Measurements from ENCODE around the gene EIF5B.

Gene EIF5B

DNA sequence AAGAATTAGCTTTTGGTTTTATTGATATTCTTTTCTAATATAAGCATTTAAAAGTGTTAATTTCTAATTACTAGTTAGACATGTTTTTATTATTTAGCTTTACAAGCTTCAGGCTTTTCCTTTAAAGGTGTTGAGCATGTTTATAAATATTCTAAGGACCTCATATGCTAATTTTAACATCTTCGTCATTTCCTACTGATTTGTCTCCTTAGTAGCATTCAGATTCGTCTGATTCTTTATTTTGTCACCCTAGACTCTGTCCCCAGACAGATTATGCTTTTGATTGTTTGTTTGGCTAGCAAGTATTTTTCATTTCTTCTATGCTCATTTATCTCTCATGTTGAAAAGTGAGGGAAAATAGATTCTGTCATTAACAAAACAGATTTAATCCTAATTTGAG lies 51.7 kb downstream of the EIF5B start:
- TF ChIP-seq YY1 (IDR thresholded peaks at IDR 0.05; ENCODE audit: insufficient read depth, insufficient read length), result no peak
- TF ChIP-seq ZNF274 (IDR thresholded peaks at IDR 0.05; ENCODE audit: low read depth, low read length), result no peak
- no peak for TF ChIP-seq SUZ12 (IDR thresholded peaks at IDR 0.05; ENCODE audit: extremely low read depth, insufficient read depth, insufficient read length)
- H3K9me3 ChIP-seq (ENCODE audit: insufficient read depth, low read length), result no peaks in the 10 kb centered on the region
- no peak overlapping the region for H3K4me3 ChIP-seq (ENCODE audit: insufficient read length, low read depth)
- peaks cover 65% of the 10 kb centered on the region for H3K36me3 ChIP-seq (ENCODE audit: insufficient read depth, insufficient read length, low read length)
- no peaks in the 10 kb centered on the region for H3K27me3 ChIP-seq (ENCODE audit: insufficient read depth, insufficient read length)
- H3K4me1 ChIP-seq (ENCODE audit: insufficient read depth, insufficient read length), result no peaks in the 10 kb centered on the region
- no peak for DNase-seq (ENCODE audit: low read depth, low spot score)
- no peak overlapping the region for H3K9ac ChIP-seq (ENCODE audit: insufficient read length, low read depth)

DNA sequence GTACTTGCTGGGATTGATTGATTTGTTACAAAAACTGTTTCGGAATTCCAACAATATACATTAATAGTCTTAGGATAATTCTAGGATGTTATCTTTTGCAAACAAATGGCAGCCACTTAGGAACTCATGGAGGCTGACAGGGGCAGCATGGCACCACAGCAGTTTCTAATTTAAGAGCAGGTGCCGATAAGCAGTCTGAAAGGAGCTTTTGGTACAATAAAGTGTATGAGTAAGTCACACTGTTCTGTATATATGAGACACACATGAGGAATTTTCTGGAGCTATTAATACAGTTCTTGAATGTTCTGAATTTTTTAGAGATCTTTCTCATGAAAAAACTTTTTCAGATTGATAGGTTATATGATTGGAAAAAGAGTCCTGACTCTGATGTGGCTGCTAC lies 52.2 kb downstream of the EIF5B start:
- TF ChIP-seq SUZ12 (IDR thresholded peaks at IDR 0.05; ENCODE audit: extremely low read depth, insufficient read depth, insufficient read length) (no peak), YY1 (IDR thresholded peaks at IDR 0.05; ENCODE audit: insufficient read depth, insufficient read length) (no peak), ZNF274 (IDR thresholded peaks at IDR 0.05; ENCODE audit: low read depth, low read length) (no peak)
- H3K27me3 ChIP-seq (ENCODE audit: insufficient read depth, insufficient read length), result no peaks in the 10 kb centered on the region
- H3K4me3 ChIP-seq (ENCODE audit: insufficient read length, low read depth), result no peak overlapping the region
- no peaks in the 10 kb centered on the region for H3K4me1 ChIP-seq (ENCODE audit: insufficient read depth, insufficient read length)
- H3K9me3 ChIP-seq (ENCODE audit: insufficient read depth, low read length), result no peaks in the 10 kb centered on the region
- H3K36me3 ChIP-seq (ENCODE audit: insufficient read depth, insufficient read length, low read length), result peaks cover 66% of the 10 kb centered on the region
- H3K9ac ChIP-seq (ENCODE audit: insufficient read length, low read depth), result no peak overlapping the region
- no peak for DNase-seq (ENCODE audit: low read depth, low spot score)

DNA sequence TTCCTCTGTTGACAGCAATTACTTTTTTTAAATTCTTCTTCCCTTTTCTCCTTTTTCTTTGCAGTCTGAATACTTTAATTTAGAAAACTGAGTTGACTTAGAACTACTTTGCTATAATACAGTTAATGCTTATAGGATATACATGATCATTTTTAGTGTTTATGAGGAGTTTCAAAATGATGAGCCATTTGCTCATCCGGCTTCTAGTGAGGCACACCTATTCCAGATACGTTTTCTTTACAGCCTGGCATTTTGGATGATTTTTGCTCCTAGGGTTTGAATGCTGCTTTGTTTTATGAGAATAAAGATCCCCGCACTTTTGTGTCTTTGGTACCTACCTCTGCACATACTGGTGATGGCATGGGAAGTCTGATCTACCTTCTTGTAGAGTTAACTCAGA lies 52.8 kb downstream of the EIF5B start:
- no peak for TF ChIP-seq YY1 (IDR thresholded peaks at IDR 0.05; ENCODE audit: insufficient read depth, insufficient read length)
- no peak for TF ChIP-seq ZNF274 (IDR thresholded peaks at IDR 0.05; ENCODE audit: low read depth, low read length)
- no peak for TF ChIP-seq SUZ12 (IDR thresholded peaks at IDR 0.05; ENCODE audit: extremely low read depth, insufficient read depth, insufficient read length)

DNA sequence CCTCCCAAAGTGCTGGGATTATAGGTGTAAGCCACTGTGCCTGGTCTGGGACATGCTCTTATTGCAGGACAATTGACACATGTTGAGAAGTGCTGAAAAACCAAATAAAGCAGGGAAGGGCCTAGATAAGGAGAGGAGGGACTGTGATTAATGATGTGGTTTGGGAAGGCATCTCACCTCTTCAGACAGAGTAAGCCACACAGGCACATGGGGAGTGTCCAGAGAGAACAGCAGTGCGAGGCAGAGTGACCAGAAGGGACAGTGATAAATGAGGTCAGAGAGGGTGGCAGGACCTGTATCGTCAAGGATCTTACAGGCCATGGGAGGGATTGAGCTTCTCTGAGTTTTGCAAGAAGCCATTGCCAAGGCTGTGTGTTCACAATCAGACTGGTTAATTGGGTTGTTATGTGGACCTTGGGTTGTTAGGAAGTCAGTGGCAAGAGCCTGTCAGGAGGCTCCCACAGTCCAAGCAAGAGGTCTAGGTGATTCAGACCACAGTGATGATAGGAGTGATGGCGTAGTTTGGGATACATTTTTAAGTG lies 58.5 kb downstream of the EIF5B start:
- Histone ChIP-seq H3K4me3 (ENCODE audit: insufficient read length, low read depth) (no peak overlapping the region), H3K4me1 (ENCODE audit: insufficient read depth, insufficient read length) (no peaks in the 10 kb centered on the region), H3K9me3 (ENCODE audit: insufficient read depth, low read length) (no peaks in the 10 kb centered on the region), H3K36me3 (ENCODE audit: insufficient read depth, insufficient read length, low read length) (peaks cover 100% of the 10 kb centered on the region), H3K27me3 (ENCODE audit: insufficient read depth, insufficient read length) (no peaks in the 10 kb centered on the region), H3K9ac (ENCODE audit: insufficient read length, low read depth) (no peak overlapping the region)
- TF ChIP-seq YY1 (IDR thresholded peaks at IDR 0.05; ENCODE audit: insufficient read depth, insufficient read length) (no peak), ZNF274 (IDR thresholded peaks at IDR 0.05; ENCODE audit: low read depth, low read length) (no peak), SUZ12 (IDR thresholded peaks at IDR 0.05; ENCODE audit: extremely low read depth, insufficient read depth, insufficient read length) (no peak)
- DNase-seq (ENCODE audit: low read depth, low spot score), result no peak

More for the DNA sequence above, 52.8 kb downstream of the EIF5B start:
- H3K9me3 ChIP-seq (ENCODE audit: insufficient read depth, low read length), result no peaks in the 10 kb centered on the region
- H3K36me3 ChIP-seq (ENCODE audit: insufficient read depth, insufficient read length, low read length), result peaks cover 68% of the 10 kb centered on the region
- no peak overlapping the region for H3K4me3 ChIP-seq (ENCODE audit: insufficient read length, low read depth)
- H3K9ac ChIP-seq (ENCODE audit: insufficient read length, low read depth), result no peak overlapping the region
- no peaks in the 10 kb centered on the region for H3K27me3 ChIP-seq (ENCODE audit: insufficient read depth, insufficient read length)
- DNase-seq (ENCODE audit: low read depth, low spot score), result no peak
- no peaks in the 10 kb centered on the region for H3K4me1 ChIP-seq (ENCODE audit: insufficient read depth, insufficient read length)

- TF ChIP-seq ZNF274 (IDR thresholded peaks at IDR 0.05; ENCODE audit: low read depth, low read length) (no peak), YY1 (IDR thresholded peaks at IDR 0.05; ENCODE audit: insufficient read depth, insufficient read length) (no peak), SUZ12 (IDR thresholded peaks at IDR 0.05; ENCODE audit: extremely low read depth, insufficient read depth, insufficient read length) (no peak)
- Histone ChIP-seq H3K9ac (ENCODE audit: insufficient read length, low read depth) (no peak overlapping the region), H3K9me3 (ENCODE audit: insufficient read depth, low read length) (no peaks in the 10 kb centered on the region), H3K4me3 (ENCODE audit: insufficient read length, low read depth) (no peak overlapping the region), H3K36me3 (ENCODE audit: insufficient read depth, insufficient read length, low read length) (peaks cover 94% of the 10 kb centered on the region), H3K27me3 (ENCODE audit: insufficient read depth, insufficient read length) (no peaks in the 10 kb centered on the region), H3K4me1 (ENCODE audit: insufficient read depth, insufficient read length) (no peaks in the 10 kb centered on the region)
- DNase-seq (ENCODE audit: low read depth, low spot score), result no peak
These were observed 60.2 kb downstream of the EIF5B start for GRCh38 chr2:99397266-99397920.

- Histone ChIP-seq H3K9me3 (ENCODE audit: insufficient read depth, low read length) (no peaks in the 10 kb centered on the region), H3K9ac (ENCODE audit: insufficient read length, low read depth) (no peak overlapping the region), H3K4me3 (ENCODE audit: insufficient read length, low read depth) (no peak overlapping the region), H3K27me3 (ENCODE audit: insufficient read depth, insufficient read length) (no peaks in the 10 kb centered on the region), H3K4me1 (ENCODE audit: insufficient read depth, insufficient read length) (no peaks in the 10 kb centered on the region), H3K36me3 (ENCODE audit: insufficient read depth, insufficient read length, low read length) (peaks cover 94% of the 10 kb centered on the region)
- no peak for TF ChIP-seq SUZ12 (IDR thresholded peaks at IDR 0.05; ENCODE audit: extremely low read depth, insufficient read depth, insufficient read length)
- no peak for TF ChIP-seq YY1 (IDR thresholded peaks at IDR 0.05; ENCODE audit: insufficient read depth, insufficient read length)
- no peak for TF ChIP-seq ZNF274 (IDR thresholded peaks at IDR 0.05; ENCODE audit: low read depth, low read length)
- DNase-seq (ENCODE audit: low read depth, low spot score), result no peak
These were observed 61.1 kb downstream of the EIF5B start for GRCh38 chr2:99398303-99398702.

DNA sequence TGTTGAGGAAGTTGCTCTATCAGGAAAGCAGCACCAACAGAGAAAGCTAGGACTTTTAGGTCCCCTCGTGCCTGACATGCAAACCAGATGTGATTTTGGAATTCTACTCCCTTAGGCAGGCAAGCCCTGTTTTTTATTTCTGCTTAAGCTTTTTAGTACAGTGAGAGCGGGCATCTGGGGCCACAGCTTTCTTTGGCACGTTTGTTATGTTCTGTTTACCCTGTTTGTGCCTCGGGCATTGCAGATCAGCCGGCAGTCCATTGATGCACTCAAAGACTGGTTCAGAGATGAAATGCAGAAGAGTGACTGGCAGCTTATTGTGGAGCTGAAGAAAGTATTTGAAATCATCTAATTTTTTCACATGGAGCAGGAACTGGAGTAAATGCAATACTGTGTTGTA lies 61.9 kb downstream of the EIF5B start:
- no peak for DNase-seq (ENCODE audit: low read depth, low spot score)
- Histone ChIP-seq H3K4me1 (ENCODE audit: insufficient read depth, insufficient read length) (peaks cover 2% of the 10 kb centered on the region), H3K4me3 (ENCODE audit: insufficient read length, low read depth) (no peak overlapping the region), H3K9ac (ENCODE audit: insufficient read length, low read depth) (no peak overlapping the region), H3K9me3 (ENCODE audit: insufficient read depth, low read length) (no peaks in the 10 kb centered on the region), H3K27me3 (ENCODE audit: insufficient read depth, insufficient read length) (no peaks in the 10 kb centered on the region), H3K36me3 (ENCODE audit: insufficient read depth, insufficient read length, low read length) (peaks cover 94% of the 10 kb centered on the region)
- no peak for TF ChIP-seq ZNF274 (IDR thresholded peaks at IDR 0.05; ENCODE audit: low read depth, low read length)
- TF ChIP-seq YY1 (IDR thresholded peaks at IDR 0.05; ENCODE audit: insufficient read depth, insufficient read length), result no peak
- no peak for TF ChIP-seq SUZ12 (IDR thresholded peaks at IDR 0.05; ENCODE audit: extremely low read depth, insufficient read depth, insufficient read length)

Data from NT2/D1 (cell line).